ENCODE results near the gene KCNQ1.

DNA sequence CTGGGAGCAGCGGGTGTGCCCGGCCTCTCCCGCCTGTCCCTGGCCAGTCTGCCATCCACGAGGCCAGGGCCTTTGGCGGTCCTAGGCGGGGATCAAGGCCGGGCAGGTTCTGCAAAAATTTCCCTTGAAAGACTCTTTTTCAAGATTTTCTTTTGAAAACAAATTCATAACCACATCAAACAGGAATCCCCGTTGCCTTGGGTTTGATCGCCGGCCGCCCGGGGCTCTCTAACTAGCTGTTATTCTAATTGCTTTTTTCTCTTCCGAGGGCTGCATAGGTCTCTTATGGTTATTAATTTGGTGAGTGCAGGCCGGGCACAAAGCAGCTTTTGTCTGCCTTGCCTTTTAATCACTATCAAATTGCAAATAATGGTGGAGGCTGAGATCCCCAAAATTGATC is 398.7 kb downstream of the KCNQ1 start:
- no peak for TF ChIP-seq EZH2 (IDR thresholded peaks at IDR 0.05; ENCODE audit: borderline replicate concordance, low read length)
- TF ChIP-seq, protein P1, sequence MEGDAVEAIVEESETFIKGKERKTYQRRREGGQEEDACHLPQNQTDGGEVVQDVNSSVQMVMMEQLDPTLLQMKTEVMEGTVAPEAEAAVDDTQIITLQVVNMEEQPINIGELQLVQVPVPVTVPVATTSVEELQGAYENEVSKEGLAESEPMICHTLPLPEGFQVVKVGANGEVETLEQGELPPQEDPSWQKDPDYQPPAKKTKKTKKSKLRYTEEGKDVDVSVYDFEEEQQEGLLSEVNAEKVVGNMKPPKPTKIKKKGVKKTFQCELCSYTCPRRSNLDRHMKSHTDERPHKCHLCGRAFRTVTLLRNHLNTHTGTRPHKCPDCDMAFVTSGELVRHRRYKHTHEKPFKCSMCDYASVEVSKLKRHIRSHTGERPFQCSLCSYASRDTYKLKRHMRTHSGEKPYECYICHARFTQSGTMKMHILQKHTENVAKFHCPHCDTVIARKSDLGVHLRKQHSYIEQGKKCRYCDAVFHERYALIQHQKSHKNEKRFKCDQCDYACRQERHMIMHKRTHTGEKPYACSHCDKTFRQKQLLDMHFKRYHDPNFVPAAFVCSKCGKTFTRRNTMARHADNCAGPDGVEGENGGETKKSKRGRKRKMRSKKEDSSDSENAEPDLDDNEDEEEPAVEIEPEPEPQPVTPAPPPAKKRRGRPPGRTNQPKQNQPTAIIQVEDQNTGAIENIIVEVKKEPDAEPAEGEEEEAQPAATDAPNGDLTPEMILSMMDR (IDR thresholded peaks at IDR 0.05; ENCODE audit: low read length), result no peak
